ENCODE measurements around the gene POTEG. TPM values are rescaled to one million over a fixed set of nuclear protein-coding genes. Genes with fewer than 3 reads are reported as not detected.
"Not testable (repeated sequence)": the region's sequence is repeated elsewhere in the genome, so short reads cannot be mapped to it uniquely, and the experiment has no call there.

POTEG gene
- total RNA-seq = not detected in 2 replicates

DNA sequence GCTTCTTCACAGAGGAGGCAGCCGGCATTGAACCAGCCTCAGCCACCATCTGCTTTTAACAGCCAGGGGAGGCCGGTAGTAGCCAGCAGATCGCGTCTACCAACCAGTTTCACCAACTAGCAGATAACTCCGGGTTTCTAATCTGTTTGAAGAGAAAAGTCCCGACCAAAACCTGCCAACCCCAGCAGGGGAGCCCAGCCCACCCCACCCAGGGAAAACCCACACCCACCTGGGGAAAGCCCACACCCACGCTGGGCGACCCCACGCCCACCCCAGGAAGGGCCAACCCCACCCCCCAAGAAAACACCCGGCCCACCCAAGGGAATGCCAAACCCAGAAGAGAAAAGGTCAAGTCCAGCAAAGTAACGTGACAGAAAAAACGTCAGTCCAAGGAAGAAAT lies at the start of gene POTEG:
Gene POTEG (minus strand): TSS at position 101 of the 400 bp plus-strand sequence. CDS start 52 bp downstream, at position 49.
- intact Hi-C loops (cut with micrococcal nuclease) = not testable (repeated sequence)

DNA sequence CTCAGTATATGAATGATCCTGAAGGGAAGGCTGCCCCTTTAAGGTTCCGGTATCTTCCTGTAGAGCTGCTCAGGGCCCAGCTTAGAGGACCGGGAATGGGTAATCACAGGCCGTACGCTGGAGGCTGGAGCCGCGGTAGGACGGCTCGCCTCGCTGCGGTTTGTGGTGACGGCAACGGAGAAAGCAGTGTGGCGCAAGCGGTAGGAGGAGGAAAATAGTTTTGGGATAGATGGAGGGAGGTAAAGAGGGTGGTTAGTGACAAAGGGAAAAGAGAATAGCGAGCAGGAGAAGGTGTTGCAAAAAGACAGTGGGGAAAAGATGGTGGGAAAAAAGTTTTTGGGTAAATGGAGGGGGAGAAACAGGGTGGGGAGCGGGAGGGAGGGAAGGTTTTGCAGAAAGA lies 48.0 kb upstream of the POTEG start:
- intact Hi-C loops (cut with micrococcal nuclease) = not testable (repeated sequence)

DNA sequence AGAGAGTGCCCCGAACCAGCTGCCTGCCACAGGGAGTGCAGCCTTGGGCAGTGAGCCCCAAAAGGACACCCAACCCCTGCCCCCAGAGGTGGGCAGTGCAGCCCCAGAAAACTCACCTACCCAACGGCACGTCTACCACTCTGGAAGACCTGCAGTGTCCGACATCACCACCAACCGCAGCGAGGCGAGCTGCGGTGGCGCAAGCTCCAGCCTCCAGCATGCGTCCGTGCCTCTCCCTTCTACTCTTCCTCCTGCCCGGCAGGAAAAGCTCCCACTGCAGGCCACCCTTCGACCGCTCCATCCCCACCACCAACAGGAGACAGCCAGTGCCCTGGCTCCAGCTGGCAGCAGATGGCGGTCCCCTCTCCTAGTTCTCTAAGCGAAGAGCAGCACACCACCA lies 47.3 kb upstream of the POTEG start:
- intact Hi-C loops (cut with micrococcal nuclease) = not testable (repeated sequence)

DNA sequence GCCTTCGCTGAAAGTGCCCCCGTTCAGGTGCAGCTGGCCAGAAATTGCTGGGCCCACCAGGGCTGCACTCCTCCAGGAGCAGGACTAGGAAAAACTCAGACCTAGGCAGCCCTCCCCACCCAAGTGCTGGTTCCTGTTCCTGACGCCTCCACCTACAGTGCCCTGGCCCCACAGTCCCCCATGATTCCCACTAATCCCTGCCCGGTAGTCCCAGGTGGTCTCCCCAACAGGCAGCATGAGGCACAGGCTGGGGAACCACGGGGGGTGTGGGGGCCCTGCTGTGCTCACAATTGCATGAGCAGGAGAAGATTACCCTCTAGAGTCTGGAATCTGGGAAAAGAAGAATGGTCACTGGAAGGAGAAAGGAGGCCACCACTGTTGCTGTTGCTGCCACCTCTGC lies 46.4 kb upstream of the POTEG start:
- intact Hi-C loops (cut with micrococcal nuclease) = not testable (repeated sequence)

DNA sequence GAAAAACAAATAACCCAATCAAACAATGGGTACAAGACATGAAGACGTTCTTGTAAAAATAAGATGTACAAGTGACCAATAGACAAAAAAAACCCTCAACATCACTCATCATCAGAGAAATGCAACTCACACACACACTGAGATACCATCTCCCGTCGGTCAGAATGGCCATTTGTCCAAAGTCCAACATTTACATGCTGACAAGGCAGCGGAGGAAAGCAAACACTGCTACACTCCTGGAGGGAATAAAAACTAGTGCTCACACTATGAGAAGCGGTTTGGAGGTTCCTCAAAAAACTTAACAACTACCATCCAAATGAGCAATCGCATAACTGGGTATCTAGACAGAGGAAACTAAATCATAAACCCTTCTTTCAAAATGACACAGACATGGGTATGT lies 11.6 kb upstream of the POTEG start:
- intact Hi-C loops (cut with micrococcal nuclease) = not testable (repeated sequence)

DNA sequence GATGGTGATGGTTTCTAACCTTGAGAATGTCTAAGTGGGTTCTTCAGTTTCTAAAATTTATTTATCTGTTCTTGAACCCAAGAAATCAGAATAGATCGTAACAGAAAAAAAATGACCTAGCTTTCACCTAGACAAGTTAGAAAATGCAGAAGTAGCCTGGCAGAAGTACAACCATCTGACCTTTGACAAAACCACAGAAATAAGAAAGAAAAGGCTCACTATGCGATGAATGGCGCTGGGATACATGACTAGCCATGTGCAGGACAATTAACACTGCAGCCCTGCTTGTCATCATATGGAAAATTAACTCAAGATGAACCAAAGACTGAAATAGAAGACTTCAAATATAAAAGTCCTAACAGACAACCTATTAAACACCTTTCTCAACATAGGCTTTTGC lies 5.7 kb upstream of the POTEG start:
- intact Hi-C loops (cut with micrococcal nuclease) = not testable (repeated sequence)

DNA sequence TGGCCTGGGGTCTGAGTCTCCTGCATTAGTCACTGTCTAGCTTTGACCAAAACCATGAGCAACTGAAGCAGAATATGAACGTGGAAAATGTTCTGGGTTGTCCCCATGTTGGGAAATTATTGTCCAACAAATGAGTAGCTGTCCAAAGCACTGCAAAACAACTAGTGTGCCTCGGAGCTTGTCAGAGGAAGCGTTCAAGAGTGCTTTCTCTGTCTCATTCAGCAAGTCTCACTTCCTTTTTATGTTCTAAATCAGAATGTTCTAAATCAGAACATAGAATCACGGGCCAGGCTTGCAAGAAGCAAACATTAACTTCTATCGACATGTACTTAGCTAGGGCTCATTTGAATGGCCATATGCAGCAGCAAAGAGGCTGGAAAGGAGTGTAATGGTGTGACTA lies 5.1 kb upstream of the POTEG start:
- intact Hi-C loops (cut with micrococcal nuclease) = not testable (repeated sequence)

DNA sequence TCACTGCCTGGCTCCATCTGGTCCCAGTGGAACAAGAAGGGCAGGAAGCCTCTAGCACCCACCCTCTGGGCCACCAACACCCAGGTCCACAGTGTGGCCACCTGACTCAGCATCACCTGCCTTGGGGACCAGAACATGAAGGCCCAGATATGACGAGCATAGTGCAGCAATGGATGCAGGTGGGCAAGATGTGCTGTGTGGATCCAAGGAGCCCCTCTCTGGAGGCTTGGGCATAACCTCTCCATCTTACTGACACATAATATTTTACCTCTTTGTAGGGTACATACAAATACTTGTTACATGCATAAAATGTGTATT lies 2.9 kb upstream of the POTEG start:
- intact Hi-C loops (cut with micrococcal nuclease) = not testable (repeated sequence)

DNA sequence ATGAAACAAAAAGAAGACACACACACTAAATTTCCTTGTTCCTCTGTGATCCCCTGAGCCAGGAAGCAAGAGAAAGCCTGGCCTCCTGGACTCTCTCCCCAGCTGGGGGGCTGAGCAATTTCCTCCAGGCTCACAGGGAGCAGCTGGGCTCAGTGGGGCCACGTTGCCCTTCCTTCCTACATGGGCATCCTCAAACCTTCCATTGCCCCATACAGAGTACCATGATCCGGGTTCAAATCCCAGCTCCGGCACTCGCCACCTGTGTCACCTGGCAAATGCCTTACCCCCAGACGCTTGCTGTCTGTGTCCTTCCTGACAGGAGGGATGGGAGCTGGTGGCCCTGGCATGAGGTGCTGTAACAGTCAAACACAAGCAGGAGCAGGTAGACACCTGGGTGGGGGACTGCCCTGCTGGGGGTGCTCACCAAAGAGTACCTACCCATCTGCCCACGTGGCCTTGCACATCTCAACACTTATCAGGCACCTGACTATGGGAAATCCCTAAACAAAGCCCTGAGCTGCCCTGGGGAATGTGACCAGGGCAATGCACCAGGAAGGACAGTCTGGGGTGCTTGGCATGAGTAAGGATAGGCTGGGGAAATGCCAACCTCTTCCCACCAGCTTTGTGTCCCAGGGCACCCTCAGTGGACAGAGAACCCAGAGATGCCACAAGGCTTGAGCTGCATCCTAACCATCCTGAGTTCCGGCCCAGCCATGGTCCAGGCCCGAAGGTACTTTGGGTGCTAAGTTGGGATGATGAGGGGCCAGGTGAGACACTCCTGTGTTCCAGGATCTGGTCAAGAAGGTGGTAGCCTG lies 2.4 kb upstream of the POTEG start:
- intact Hi-C loops (cut with micrococcal nuclease) = not testable (repeated sequence)

DNA sequence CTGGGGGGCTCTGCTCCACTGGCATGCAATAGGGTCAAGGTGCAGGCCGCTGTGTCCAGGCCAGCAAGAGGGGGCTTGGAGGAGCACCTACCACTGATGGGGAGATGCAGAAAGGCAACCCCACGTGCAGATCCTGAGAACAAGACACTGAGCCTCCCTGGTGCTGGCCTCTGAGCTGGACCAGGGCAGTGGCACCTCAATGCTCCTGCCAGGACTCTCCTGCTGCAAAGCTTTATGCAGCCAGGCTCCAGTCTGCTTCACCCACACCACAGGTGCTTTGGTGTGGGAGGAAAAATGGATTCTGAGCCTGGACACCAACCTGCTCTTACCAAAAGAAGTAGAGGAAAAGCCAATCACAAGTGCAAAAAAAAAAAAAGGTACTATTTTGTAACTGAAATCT lies 1.7 kb upstream of the POTEG start:
- intact Hi-C loops (cut with micrococcal nuclease) = not testable (repeated sequence)

DNA sequence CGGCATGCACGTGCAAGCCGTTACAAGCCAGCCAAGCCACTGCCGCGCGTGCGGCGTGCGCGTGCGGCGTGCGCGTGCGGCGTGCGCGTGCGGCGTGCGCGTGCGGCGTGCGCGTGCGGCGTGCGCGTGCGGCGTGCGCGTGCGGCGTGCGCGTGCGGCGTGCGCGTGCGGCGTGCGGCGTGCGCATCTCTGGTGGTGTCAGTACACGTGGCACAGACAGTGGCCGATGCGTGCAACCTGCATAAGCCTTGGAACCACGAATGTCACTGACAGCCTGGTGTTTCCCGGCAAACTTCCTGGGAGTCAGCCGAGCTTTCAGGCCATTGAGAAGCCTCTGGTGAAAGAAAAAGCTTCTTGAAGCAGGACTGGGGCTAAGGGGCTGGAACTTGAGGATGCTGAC lies 750 bp upstream of the POTEG start:
- intact Hi-C loops (cut with micrococcal nuclease) = not testable (repeated sequence)

DNA sequence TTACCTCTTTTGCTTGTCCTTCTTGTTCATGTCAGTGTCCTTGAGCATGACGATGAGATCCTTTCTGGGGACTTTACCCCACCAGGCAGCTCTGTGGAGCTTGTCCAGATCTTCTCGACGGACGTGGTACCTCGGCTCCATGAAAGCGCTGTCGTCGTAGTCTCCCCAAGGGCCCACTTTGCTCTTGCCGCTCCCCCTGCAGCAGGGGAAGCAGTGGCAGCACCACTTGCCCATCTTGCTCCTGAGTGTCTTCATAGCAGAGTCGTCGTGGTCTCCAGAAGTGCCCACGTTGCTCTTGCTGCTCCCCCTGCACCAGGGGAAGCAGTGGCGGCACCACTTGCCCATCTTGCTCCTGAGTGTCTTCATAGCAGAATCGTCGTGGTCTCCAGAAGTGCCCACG lies 376 bp downstream of the POTEG start:
- intact Hi-C loops (cut with micrococcal nuclease) = not testable (repeated sequence)

DNA sequence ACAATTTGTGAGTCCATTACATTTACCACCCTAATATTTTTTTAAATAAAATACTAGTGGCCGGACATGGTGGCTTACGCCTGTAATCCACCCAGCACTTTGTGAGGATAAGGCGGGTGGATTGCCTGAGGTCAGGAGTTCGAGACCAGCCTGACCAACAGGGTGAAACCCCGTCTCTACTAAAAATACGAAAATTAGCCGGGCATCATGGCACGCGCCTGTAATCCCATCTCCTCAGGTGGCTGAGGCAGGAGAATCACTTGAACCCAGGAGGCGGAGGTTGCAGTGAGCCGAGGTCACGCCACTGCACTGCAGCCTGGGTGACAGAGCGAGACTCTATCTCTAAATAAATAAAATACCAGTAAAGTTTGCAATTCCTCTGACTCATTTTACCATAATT lies 25.6 kb downstream of the POTEG start:
- intact Hi-C loops (cut with micrococcal nuclease) = not testable (repeated sequence)

DNA sequence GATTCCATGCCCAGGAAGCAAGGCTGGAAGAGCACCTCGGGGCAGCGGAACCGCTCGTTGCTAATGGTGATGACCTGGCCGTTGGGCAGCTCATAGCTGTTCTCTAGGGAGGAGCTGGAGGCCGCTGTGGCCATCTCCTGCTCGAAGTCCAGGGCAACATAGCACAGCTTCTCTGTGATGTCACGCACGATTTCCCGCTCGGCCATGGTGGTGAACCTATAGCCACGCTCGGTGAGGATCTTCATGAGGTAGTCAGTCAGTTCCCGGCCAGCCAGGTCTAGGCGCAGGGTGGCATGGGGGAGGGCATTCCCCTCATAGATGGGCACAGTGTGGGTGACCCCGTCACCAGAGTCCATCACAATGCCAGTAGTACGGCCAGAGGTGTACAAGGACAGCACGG lies 32.0 kb downstream of the POTEG start:
- intact Hi-C loops (cut with micrococcal nuclease) = not testable (repeated sequence)

DNA sequence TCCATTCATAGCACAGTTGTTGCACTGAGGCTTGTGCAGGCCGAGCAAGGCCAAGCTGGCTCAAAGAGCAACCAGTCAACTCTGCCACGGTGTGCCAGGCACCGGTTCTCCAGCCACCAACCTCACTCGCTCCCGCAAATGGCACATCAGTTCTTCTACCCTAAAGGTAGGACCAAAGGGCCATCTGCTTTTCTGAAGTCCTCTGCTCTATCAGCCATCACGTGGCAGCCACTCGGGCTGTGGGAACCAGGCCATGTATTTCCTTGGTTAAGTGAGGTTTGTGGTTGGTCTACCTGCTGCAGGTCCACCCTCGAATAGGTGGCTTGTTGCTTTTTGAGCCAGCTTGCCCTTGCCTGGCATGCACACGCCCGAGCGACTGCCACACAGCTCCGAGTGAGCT lies 39.4 kb downstream of the POTEG start:
- intact Hi-C loops (cut with micrococcal nuclease) = not testable (repeated sequence)

DNA sequence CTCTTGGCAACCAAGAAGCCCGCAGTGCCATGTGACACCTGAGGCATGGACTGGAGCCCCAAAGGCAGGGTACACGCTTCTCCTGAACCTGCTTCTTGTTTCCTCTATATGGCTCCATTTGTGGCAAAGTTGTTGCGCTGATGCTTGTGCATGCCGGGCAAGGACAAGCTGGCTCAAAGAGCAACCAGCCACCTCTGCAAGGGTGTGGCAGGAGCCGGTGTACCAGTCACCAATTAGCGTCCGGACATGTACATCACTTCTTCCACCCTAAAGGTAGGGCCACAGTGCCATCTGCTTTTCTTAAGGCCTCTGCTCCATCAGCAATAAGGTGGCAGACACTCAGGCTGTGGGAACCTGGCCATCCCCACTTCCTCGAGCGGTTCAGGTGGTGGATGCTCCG lies 43.9 kb downstream of the POTEG start:
- intact Hi-C loops (cut with micrococcal nuclease) = not testable (repeated sequence)

DNA sequence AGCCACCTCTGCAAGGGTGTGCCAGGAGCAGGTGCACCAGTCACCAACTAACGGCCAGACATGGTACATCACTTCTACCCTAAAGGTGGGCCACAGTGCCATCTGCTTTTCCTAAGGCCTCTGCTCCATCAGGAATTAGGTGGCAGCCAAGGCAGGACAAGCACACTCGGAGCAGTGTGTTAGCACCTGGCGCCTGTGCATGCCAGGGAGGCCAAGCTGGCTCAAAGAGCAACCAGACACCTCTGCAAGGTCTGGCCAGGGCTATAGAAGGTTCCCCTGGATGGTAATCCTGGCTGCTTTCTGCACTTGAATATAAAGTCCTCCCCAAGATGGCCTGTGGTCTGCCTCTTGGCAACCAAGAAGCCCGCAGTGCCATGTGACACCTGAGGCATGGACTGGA lies 45.4 kb downstream of the POTEG start:
- intact Hi-C loops (cut with micrococcal nuclease) = not testable (repeated sequence)

DNA sequence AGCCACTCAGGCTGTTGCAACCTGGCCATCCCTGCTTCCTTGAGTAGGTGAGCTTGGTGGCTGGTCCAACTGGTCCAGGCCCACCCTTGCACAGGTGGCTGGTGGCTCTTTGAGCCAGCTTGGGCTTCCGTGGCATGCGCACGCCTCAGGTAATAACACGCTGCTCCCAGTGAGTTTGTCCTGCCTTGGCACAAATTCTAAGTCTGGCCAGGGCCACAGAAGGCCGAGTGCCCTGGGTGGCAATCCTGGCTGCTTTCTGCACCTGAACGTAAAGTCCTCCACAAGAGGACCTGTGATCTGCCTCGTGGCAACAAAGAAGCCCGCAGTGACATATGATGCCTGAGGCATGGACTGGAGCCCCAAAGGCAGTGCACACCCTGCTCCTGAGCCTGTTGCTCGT lies 47.1 kb downstream of the POTEG start:
- intact Hi-C loops (cut with micrococcal nuclease) = not testable (repeated sequence)

DNA sequence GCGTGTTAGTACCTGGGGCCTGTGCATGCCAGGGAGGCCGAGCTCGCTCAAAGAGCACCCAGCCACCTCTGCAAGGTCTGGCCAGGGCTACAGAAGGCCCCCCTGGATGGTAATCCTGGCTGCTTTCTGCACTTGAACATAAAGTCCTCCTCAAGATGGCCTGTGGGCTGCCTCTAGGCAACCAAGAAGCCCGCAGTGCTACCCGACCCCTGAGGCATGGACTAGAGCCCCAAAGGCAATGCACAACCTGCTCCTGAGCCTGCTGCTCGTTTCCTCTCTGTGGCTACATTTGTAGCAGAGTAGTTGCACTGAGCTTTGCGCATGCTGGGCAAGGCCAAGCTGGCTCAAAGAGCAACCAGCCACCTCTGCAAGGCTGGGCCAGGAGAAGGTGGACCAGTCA lies 47.8 kb downstream of the POTEG start:
- intact Hi-C loops (cut with micrococcal nuclease) = not testable (repeated sequence)

DNA sequence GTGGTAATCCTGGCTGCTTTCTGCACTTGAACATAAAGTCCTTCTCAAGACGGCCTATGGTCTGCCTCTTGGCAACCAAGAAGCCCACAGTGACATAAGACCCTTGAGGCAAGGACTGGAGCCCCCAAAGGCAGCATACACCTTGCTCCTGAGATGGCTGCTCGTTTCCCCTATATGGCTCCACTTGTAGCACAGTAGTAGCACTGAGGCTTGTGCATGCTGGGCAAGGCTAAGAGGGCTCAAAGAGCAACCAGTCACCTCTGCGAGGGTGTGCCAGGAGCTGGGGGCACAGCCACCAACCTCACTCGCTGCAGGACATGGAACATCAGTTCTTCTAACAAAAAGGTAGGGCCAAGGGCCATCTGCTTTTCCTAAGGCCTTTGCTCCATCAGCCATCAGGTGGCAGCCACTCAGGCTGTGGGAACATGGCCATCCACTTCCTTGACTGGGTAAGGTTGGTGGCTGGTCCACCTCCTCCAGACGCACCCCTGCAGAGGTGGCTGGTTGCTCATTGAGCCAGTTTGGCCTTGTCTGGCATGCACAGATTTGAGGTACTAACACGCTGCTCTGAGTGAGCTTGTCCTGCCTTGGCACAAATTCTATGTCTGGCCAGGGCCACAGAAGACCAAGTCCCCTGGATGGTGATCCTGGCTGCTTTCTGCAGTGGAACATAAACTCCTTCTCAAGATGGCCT lies 49.9 kb downstream of the POTEG start:
- intact Hi-C loops (cut with micrococcal nuclease) = not testable (repeated sequence)

DNA sequence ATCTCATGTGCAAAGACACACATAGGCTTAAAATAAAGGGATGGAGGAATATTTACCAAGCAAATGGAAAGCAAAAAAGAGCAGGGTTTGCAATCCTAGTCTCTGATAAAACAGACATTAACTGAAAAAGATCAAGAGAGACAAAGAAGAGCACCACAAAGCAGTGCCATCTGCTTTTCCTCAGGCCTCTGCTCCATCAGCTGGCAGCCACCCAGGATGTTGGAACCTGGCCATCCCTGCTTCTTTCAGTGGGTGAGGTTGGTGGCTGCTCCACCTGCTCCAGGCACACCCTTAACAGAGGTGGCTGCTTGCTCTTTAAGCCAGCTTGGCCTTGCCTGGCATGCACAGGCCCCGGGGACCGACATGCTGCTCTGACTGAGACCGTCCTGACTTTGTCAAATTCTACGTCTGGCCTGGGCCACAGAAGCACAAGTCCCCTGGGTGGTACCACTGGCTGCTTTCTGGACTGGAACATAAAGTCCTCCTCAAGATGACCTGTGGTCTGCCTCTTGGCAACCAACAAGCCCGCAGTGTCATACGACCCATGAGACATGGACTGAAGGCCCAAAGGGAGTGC lies 51.0 kb downstream of the POTEG start:
- intact Hi-C loops (cut with micrococcal nuclease) = not testable (repeated sequence)

DNA sequence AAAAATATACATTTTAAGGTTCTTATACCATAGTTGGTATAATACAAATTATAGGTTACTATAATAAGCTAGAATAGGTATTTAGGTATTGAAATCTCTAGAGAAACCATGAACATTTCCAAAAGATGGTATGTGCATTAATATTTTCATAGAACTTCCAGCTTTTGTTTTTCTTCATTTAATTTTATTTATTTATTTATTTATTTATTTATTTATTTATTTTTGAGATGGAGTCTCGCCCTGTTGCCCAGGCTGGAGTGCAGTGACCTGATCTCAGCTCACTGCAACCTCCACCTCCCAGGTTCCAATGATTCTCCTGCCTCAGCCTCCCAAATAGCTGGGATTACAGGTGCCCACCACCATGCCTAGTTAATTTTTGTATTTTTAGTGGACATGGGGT lies 54.0 kb downstream of the POTEG start:
- intact Hi-C loops (cut with micrococcal nuclease) = not testable (repeated sequence)
